NCI-H460 (cell line): ENCODE measurements around the gene ARMH3. TPM values are rescaled to one million over a fixed set of nuclear protein-coding genes. Genes with fewer than 3 reads are reported as not detected.

Source experiments
- DNase-seq: peaks from one replicate; pipeline ENCODE4 v3.0.0-alpha.2; 2016; ENCODE audit warnings: low read depth; ENCODE audit errors: extremely low read depth
- total RNA-seq: library from RNA; depleted of rRNA; stranded (reverse); fragments of >200 nt; shearing (Covaris generic); gene quantifications from 2 replicates; pipeline ENCODE4 v1.2.3, GENCODE V29; 2014

ARMH3 gene
- total RNA-seq, 1 experiment from 2014 or later: 7.9 TPM

GRCh38 chr10:101838416-101838970, 217.5 kb downstream of the ARMH3 start:
- DNase-seq: no peak

- DNase-seq: no peak
Measured at GRCh38 chr10:101837748-101838147, 218.2 kb downstream of the ARMH3 start.

- no peak for DNase-seq
Measured at GRCh38 chr10:101835362-101835761, 220.6 kb downstream of the ARMH3 start.

GRCh38 chr10:101834341-101834740, 221.6 kb downstream of the ARMH3 start:
- no peak for DNase-seq

- no peak for DNase-seq
Measured at GRCh38 chr10:101833466-101833865, 222.5 kb downstream of the ARMH3 start.

GRCh38 chr10:101832325-101832771, 223.6 kb downstream of the ARMH3 start:
- no peak for DNase-seq

GRCh38 chr10:101831169-101831811, 224.7 kb downstream of the ARMH3 start:
- DNase-seq: no peak

- DNase-seq: peak; percentile 79
Measured at GRCh38 chr10:101830322-101831168, 225.4 kb downstream of the ARMH3 start.

GRCh38 chr10:101829561-101830315, 226.2 kb downstream of the ARMH3 start:
- DNase-seq: no peak

- no peak for DNase-seq
Measured at GRCh38 chr10:101828766-101829551, 227.0 kb downstream of the ARMH3 start.

- DNase-seq: no peak
Measured at GRCh38 chr10:101827919-101828600, 227.9 kb downstream of the ARMH3 start.

- no peak for DNase-seq
Measured at GRCh38 chr10:101826852-101827434, 229.0 kb downstream of the ARMH3 start.

GRCh38 chr10:101824736-101825135, 231.2 kb downstream of the ARMH3 start:
- DNase-seq: no peak

GRCh38 chr10:101818872-101819633, 236.9 kb downstream of the ARMH3 start:
- no peak for DNase-seq

- peak; percentile 100 for DNase-seq
Measured at GRCh38 chr10:101818119-101818871, 237.7 kb downstream of the ARMH3 start, which contains the start of gene OGA. Gene OGA, minus strand, starts transcription at chr10:101818444. Its CDS starts 422 bp downstream, at chr10:101818022.

GRCh38 chr10:101817337-101818118, 238.4 kb downstream of the ARMH3 start:
- peak; percentile 87 for DNase-seq

- DNase-seq: no peak
Measured at GRCh38 chr10:101816913-101817336, 239.0 kb downstream of the ARMH3 start.
